ENCODE results near the gene PDLIM7. TPM values are rescaled to one million over a fixed set of nuclear protein-coding genes. Genes with fewer than 3 reads are reported as not detected.

The PDLIM7 gene
- polyA plus RNA-seq, 1 donor (not counting 4 experiments of a cell fraction or from before 2014, with no cell fraction given) = 48.5 TPM

DNA sequence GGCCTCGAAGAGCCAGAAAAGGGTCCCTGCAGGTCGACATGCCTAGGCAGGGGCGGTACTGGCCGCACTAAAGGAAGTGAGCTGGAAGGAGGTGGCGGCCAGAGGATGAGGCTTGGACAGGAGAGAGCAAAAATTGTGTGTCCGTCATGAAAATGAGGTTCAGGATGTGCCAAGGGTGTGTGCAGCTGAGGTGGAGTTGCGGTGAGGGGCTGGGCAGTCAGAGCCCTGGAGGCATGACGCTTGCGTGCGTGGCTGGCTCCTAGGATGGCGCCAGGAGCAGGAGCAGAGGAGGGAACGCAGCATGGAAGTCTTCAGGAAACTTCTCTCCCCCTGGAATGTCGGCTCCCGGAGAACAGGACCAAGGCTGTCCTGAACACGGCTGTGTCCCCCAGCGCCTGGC is 5.5 kb upstream of the PDLIM7 start:
- no peak overlapping the region for H3K4me2 ChIP-seq (ENCODE audit: control insufficient read depth, extremely low read depth, insufficient read depth, low read depth, low read length)
- DNase-seq (ENCODE audit: low read depth, low spot score) = no peak

DNA sequence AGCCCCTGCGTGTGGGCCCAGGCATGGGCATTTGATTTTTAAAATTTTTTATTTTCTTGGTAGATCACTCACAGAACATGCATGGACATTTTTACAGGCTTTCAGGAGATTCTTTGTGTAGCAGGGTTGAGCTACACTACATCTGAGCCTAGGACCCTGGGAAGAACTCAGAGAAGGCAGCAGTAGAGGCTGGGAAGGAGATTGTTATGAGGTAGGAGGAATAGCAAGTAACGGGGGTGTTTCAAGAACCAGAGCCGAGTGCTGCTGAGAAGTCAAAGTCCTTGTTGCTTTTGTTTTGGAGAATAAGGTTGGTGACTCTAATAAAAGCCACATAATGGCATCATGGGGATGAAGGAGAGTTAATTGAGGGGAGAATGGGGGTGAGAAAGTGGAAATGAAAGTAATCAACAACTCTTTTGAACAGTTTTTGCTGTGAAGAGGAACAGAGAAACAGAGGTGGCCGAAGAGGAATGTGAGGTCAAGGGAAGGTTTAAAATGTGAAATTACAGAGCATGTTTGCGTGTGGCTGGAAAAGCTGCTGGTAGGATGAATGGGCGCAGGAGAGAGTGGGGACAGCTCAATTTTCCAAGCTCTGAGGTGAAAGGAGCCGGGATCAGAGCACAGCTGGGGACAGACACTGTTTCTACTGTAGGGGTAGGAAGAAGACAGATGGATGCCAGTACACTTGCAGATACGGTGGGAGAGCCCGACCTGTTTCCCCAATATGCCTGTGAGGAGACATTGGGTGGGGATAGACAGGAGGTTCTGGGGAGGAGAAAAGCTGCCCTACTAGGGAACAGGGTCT is 4.7 kb upstream of the PDLIM7 start:
- Histone ChIP-seq H3K9me3 (ENCODE audit: control insufficient read depth, low read depth, low read length) (no peaks in the 10 kb centered on the region), H3K4me1 (ENCODE audit: control insufficient read depth, extremely low read depth, insufficient read depth, low read length) (peaks cover 13% of the 10 kb centered on the region), H3K4me3 (ENCODE audit: control insufficient read depth in 2 of 3, extremely low read depth in 1 of 3, insufficient read depth in 2 of 3, low read depth in 1 of 3, low read length in 3 of 3) (no peak overlapping the region), H2AFZ (ENCODE audit: control insufficient read depth, low read length) (no peak overlapping the region), H3K36me3 (ENCODE audit: control insufficient read depth in 2 of 2, extremely low read depth in 1 of 2, insufficient read depth in 2 of 2, low read length in 2 of 2) (peaks cover 0 to 1% of the 10 kb centered on the region in 2 experiments), H3K9me1 (ENCODE audit: control insufficient read depth, extremely low read depth, insufficient read depth, low read length) (no peaks in the 10 kb centered on the region), H3K9ac (ENCODE audit: control insufficient read depth, extremely low read depth, insufficient read depth, low read length) (no peak overlapping the region), H4K20me1 (ENCODE audit: control insufficient read depth, extremely low read depth, insufficient read depth, low read length) (no peaks in the 10 kb centered on the region), H3K79me2 (ENCODE audit: control insufficient read depth, insufficient read depth, low read length) (peaks cover under 1% of the 10 kb centered on the region), H3K27me3 (ENCODE audit: control insufficient read depth, extremely low read depth, insufficient read depth, low read length) (no peaks in the 10 kb centered on the region), H3K27ac (ENCODE audit: control insufficient read depth, insufficient read depth, low read length) (no peak overlapping the region), H3K4me2 (ENCODE audit: control insufficient read depth, extremely low read depth, insufficient read depth, low read depth, low read length) (no peak overlapping the region)
- DNase-seq (ENCODE audit: low read depth, low spot score) = no peak
- TF ChIP-seq, protein P1, sequence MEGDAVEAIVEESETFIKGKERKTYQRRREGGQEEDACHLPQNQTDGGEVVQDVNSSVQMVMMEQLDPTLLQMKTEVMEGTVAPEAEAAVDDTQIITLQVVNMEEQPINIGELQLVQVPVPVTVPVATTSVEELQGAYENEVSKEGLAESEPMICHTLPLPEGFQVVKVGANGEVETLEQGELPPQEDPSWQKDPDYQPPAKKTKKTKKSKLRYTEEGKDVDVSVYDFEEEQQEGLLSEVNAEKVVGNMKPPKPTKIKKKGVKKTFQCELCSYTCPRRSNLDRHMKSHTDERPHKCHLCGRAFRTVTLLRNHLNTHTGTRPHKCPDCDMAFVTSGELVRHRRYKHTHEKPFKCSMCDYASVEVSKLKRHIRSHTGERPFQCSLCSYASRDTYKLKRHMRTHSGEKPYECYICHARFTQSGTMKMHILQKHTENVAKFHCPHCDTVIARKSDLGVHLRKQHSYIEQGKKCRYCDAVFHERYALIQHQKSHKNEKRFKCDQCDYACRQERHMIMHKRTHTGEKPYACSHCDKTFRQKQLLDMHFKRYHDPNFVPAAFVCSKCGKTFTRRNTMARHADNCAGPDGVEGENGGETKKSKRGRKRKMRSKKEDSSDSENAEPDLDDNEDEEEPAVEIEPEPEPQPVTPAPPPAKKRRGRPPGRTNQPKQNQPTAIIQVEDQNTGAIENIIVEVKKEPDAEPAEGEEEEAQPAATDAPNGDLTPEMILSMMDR (optimal IDR thresholded peaks at IDR 0.05 in 1 of 3, IDR thresholded peaks at IDR 0.05 in 1 of 3, conservative IDR thresholded peaks at IDR 0.05 in 1 of 3; ENCODE audit: extremely low read depth in 1 of 3, insufficient read depth in 2 of 3, low read length in 3 of 3) = no peak
- TF ChIP-seq EZH2 (IDR thresholded peaks at IDR 0.05; ENCODE audit: low read length) = no peak
- dilution Hi-C loops (cut with MboI; ENCODE audit: extremely low pct_ligation_motif_present, low sequenced_read_pairs) = no loop called here
- FAIRE-seq = no peak

More for the DNA sequence above, 5.5 kb upstream of the PDLIM7 start:
- Histone ChIP-seq H4K20me1 (ENCODE audit: control insufficient read depth, extremely low read depth, insufficient read depth, low read length) (no peaks in the 10 kb centered on the region), H3K4me3 (ENCODE audit: control insufficient read depth in 2 of 3, extremely low read depth in 1 of 3, insufficient read depth in 2 of 3, low read depth in 1 of 3, low read length in 3 of 3) (no peak overlapping the region), H2AFZ (ENCODE audit: control insufficient read depth, low read length) (no peak overlapping the region), H3K9me1 (ENCODE audit: control insufficient read depth, extremely low read depth, insufficient read depth, low read length) (no peaks in the 10 kb centered on the region), H3K27ac (ENCODE audit: control insufficient read depth, insufficient read depth, low read length) (no peak overlapping the region), H3K27me3 (ENCODE audit: control insufficient read depth, extremely low read depth, insufficient read depth, low read length) (no peaks in the 10 kb centered on the region), H3K9ac (ENCODE audit: control insufficient read depth, extremely low read depth, insufficient read depth, low read length) (no peak overlapping the region), H3K4me1 (ENCODE audit: control insufficient read depth, extremely low read depth, insufficient read depth, low read length) (peaks cover 10% of the 10 kb centered on the region), H3K9me3 (ENCODE audit: control insufficient read depth, low read depth, low read length) (no peaks in the 10 kb centered on the region), H3K79me2 (ENCODE audit: control insufficient read depth, insufficient read depth, low read length) (no peaks in the 10 kb centered on the region), H3K36me3 (ENCODE audit: control insufficient read depth in 2 of 2, extremely low read depth in 1 of 2, insufficient read depth in 2 of 2, low read length in 2 of 2) (peaks cover 0 to 3% of the 10 kb centered on the region in 2 experiments)
- no peak for TF ChIP-seq EZH2 (IDR thresholded peaks at IDR 0.05; ENCODE audit: low read length)
- TF ChIP-seq, protein P1 (optimal IDR thresholded peaks at IDR 0.05 in 1 of 3, IDR thresholded peaks at IDR 0.05 in 1 of 3, conservative IDR thresholded peaks at IDR 0.05 in 1 of 3; ENCODE audit: extremely low read depth in 1 of 3, insufficient read depth in 2 of 3, low read length in 3 of 3) = no peak
- dilution Hi-C loops (cut with MboI; ENCODE audit: extremely low pct_ligation_motif_present, low sequenced_read_pairs) = no loop called here
- FAIRE-seq = no peak
